G401.6 (cell line): ENCODE results near the gene C22orf42.
"Not testable (repeated sequence)": the region's sequence is repeated elsewhere in the genome, so short reads cannot be mapped to it uniquely, and the experiment has no call there.

Source experiments
- FAIRE-seq: peaks from 2 replicates; lab custom pipeline; 2012; peaks lifted over from hg19 to GRCh38; lab: Jason Lieb, UNC

Gene C22orf42

DNA sequence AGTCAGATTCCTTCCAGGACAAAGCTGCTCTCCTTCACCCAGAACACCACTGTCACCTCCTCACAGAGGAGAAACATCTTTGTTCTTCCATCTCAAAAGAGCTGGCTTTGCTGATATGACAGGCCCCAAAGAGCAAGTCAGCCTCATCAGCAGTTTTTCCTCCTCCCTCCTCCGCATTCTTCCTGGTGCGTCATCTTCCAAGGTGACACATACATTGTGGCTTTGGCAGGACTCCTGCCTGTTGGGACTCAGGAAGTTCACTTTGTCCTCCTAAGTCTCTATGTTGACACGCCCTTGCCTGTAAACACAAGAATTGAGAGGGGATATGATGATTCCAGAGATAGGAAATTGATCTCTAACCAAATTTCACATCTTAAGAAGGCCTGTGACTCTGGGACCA lies 23.1 kb downstream of the C22orf42 start:
- FAIRE-seq: not testable (repeated sequence)

DNA sequence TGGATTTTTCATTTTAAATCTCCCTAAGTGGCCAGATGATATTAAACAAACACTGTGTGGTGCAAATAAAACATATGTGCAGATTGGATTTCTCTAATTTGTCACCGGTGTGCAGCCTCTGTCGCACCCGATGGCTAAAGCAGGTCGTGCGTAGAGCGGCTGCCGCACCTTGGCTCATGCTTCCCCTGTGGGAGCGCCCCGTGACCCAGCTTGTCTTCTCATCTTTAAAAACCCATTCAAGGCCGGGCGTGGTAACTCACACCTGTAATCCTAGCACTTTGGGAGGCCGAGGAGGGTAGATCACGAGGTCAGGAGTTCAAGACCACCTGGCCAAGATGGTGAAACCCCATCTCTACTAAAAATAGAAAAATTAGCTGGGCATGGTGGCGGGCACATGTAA lies 24.3 kb downstream of the C22orf42 start:
- FAIRE-seq: not testable (repeated sequence)

DNA sequence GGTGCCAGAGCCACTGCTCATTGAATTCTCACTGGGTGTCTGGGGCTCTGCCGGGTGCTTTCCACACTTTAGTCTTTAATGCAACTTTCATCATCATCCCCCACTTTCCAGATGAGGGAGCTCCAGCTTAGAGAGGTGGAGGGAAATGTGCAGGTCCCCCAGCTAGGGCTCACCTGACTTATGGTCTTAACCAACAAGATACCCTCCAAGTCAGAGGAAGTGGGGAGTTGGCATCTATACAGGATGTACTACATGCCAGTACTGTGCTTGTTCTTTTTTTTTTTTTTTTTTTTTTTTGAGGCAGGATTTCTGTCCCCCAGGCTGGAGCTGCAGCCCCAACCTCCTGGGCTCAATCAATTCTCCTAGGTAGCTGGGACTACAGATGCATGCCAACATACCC lies 26.3 kb downstream of the C22orf42 start:
- FAIRE-seq: no peak

DNA sequence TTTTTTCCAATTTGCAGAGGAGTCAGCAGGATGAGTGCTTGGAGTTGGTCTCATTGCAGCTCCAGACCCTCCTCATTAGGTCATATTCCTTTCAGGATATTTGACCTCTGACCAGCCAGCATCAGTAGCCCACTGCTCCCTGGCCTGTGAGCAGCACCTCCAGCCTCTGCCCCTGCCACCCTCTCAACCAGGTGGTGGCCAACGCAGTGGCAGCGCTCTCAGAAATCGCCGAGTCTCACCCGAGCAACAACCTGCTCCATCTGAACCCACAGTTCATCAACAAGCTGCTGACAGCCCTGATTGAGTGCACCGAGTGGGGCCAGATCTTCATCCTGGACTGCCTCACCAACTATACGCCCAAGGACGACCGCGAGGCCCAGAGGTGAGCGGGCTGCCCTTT lies 27.0 kb downstream of the C22orf42 start:
- no peak for FAIRE-seq

DNA sequence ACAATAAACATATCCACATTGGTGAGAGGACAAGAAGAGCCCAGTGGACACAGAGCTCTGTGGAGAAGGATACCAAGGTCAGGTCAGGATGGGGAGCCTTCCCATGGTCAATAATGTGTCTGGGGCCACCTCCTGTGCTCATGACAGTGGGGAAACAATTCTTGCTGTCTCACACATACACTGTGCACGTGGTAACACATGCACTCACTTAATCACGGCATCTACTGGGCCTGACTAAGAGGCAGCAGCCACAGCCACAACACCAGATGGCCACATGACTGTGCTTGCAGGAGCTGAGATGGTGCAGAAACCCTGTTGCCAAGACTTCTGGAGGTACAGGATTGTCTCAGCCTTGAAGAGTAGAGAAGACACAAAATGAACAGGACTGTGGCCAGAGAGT lies 28.6 kb downstream of the C22orf42 start:
- FAIRE-seq: no peak

DNA sequence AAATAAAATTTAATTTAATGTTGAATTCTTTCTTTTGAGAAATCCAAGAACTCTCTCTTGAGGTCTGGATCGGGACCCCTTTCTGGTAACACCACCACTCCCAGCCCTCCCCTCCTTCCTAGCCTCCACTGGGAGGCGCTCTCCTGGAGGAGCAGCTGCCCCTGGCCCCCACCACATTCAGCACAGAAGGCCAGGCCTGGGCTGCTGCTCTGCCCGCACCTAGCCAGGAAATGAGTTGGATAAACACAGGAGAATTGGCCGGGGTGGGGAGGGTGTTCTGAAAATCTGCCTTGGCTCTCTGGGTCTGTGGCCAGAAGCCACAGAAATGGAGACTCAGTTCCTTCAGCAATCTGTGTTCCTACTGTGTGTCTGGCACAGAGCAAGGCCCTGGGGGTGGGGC lies 31.2 kb downstream of the C22orf42 start:
- no peak for FAIRE-seq

DNA sequence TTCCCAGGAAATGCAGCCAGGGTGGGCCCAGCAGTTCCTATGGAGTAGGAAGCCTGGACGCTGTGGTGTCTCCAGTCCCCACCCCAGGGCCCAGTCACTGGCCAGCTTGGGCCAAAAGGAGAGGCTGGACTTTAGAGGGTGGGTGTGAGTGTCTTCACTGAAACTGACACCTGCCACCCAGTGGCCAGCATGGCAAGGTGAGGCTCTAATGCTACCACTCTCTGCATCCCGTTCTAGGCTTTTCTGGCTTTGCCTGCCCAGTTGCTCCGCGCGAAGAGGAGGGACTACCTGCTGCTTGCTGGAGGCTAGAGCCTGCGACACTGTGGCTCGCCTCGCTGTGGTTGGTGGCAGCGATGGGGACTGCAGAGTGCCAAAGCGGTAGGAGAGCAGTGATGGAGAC lies 35.4 kb downstream of the C22orf42 start:
- FAIRE-seq: no peak

DNA sequence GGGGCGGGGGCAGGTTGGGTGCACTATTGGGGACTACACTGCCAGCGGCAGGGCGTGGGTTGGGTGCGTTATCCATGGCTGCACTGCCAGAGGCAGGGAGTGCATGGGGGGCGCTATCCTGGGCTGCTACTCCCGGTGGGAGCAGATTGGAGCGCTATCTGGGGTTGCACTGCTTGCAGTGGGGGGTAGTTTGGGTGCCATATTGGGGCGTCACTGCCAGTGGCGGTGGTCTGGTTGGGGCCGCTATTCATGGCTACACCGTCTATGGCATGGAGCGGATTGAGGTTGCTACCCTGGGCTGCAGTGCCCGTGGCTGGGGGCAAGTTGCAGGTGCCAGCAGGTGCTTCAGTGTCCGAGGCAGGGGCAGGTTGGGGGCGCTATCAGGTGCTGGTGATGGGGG lies 36.2 kb downstream of the C22orf42 start:
- FAIRE-seq: no peak

DNA sequence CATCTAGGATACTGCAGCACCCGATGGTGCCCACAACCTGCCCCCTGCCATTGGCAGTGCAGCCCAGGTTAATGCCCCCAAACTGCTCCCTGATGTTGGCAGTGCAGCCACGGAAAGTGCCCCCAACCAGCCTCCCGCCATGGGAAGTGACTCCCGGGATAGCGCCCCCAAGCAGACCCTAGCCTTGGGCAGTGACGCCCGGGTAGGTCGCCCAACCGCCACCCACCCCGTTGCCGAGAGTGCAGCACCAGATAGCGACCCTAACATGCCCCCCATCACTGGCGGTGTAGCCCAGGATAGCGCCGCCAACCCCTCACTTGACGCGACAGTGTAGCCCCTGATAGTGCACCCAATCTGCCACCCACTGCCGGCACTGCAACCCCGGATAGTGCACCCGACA lies 38.5 kb downstream of the C22orf42 start:
- no peak for FAIRE-seq

DNA sequence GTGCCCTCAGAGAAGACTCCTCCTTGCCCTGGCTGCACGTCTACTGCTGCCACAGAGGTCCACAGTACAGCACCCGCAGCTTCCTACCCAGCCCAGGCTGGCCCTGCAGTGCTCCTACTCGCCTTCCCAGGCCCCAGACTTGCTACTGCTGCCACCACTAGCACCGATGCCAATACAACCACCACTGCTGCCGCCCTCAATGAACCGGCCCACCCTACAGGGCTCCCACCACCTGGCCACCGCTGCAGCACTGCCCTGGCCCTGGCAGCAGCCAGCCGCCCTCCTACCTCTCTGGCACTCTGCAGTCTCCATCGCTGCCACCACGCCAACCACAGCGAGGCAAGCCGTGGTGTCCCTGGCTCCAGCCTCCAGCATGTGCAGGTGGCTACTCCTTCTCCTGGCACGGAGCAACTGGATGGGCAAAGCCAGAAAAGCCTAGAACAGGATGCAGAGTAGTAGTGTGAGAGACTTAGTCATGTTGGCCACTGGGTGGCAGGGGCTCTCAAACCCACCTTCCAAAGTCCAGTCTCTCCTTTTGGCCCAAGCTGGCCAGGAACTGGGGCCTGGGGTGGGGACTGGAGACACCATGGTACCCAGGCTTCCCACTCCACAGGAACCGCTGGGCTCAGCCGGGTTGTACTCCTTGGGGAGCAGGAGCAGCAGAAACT lies 39.4 kb downstream of the C22orf42 start:
- no peak for FAIRE-seq

DNA sequence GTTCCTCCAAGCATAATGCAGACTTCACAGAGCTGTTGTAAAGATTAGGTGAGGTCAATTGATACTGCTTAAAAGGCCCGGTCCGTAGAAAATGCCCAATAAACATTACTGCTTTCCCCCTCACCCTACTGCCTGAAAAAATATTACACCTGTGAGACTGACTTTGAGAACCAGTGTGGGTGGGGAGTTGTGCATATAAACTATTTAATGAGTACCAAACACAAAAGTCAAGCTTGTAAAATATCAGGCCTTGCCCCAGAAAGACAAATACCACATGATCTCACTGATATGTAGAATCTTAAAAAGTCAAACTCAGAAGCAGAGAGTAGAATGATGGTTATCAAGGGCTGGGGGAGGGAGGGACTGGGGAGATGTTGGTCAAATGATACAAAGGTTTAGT lies 46.7 kb downstream of the C22orf42 start:
- no peak for FAIRE-seq

DNA sequence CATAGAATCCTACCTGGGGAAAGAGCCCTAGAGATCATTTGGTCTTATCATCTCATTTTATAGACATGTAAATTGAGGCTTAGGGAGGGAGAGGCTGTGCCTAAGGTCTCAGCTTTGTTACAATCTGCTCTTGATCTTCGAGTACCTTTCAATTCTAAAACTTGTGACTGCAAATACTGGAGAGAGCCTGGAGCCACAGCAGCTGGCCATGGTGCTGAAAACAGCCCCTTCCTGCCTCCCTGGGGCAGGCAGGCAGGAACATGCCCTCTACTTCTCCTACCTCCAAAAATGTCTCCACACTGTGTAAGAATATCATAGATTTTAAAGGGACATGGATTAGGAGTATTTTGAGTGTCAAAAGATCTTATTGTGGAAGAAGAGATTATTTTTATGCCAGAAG lies 52.2 kb downstream of the C22orf42 start:
- FAIRE-seq: no peak

DNA sequence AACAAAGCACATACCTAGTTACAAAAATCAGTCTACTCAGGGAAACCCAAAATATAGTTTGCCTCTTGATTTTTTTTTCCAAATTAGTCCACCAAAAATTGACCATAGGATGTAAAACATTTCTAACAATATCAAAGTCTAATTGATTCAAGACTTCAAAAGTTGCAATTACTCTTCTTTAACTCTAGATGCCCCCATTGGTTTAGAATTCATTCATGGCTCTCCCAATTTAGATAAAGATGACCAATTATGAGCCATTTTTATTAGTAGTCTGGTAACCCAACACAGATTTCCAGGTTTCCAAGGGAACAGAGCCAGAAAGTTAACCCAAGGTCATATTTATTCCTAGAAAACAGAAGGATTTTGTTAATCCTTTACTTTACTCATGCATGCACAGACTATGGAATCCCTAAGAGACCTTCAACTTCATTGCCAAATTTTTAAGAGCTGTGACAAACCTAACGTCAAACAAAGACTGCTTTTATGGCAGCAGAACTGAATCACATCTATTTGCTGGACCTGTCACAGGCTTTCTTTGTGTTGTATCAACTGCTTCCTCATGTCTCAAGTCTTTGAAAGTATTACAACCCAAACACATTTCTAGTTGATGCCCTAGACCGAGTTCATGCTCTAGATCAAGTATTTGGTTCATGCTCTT lies 55.3 kb downstream of the C22orf42 start:
- FAIRE-seq: no peak

DNA sequence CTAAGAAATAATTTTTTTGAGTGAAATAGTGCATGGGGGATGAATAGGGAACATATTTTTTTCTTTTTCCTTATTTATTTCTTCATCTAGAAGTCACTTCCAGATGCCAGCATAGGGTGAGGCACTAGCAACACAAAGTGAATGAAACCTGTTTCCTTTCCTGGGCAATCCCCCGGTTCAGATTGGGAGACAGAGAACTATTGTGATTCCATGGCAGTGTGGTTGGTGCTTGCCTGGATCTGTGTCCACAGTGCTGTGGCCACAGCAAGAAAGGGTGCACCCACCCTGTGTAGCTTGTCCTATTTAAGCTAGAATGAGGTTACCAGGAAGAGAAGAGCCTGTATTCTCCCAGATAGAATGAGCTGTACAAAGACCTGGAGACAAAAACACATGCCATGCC lies 58.4 kb downstream of the C22orf42 start:
- no peak for FAIRE-seq
